GM12878 (cell line): Measurements from ENCODE around the gene CBARP.

Source experiments
- BRCA1 ChIP-seq: IDR thresholded peaks from 2 replicates; pipeline ENCODE4 v1.6.1; 2011; ENCODE audit warnings: low read depth, low read length, improper control_type of control experiment
- ETV6 ChIP-seq, 2 experiments: fragments of 450-650 bp in 1 of 2; IDR thresholded peaks in 1 of 2; conservative IDR thresholded peaks in 1 of 2; 2 replicates each; pipeline ENCODE4 v1.6.1; 2014; ENCODE audit warnings: antibody characterized with exemption in 1 of 2, borderline replicate concordance in 1 of 2, low read depth in 1 of 2, mild to moderate bottlenecking in 1 of 2, moderate library complexity in 1 of 2
- IRF4 ChIP-seq: IDR thresholded peaks from 2 replicates; pipeline ENCODE4 v1.6.1; 2011; ENCODE audit warnings: low read depth, low read length
- NRF1 ChIP-seq: conservative IDR thresholded peaks from 2 replicates; pipeline ENCODE4 v1.6.1; 2011; ENCODE audit warnings: mild to moderate bottlenecking, low read depth, low read length, improper control_type of control experiment
- SIN3A ChIP-seq: IDR thresholded peaks from 2 replicates; pipeline ENCODE4 v1.6.1; 2012; ENCODE audit warnings: low read depth, low read length, improper control_type of control experiment
- SPI1 ChIP-seq: IDR thresholded peaks from 2 replicates; pipeline ENCODE4 v1.6.1; 2011; ENCODE audit warnings: low read depth, mild to moderate bottlenecking, low read length, moderate library complexity, borderline replicate concordance; ENCODE audit not compliant: insufficient read depth
- ZNF207 ChIP-seq: fragments of 450-650 bp; IDR thresholded peaks from 2 replicates; pipeline ENCODE4 v1.6.1; 2014; ENCODE audit warnings: antibody characterized with exemption, mild to moderate bottlenecking, borderline replicate concordance
- TF ChIP-seq, protein P1 (sequence below), 3 experiments: IDR thresholded peaks in 2 of 3; conservative IDR thresholded peaks in 1 of 3; 2 replicates each; pipeline ENCODE4 v1.5.1; 2011; ENCODE audit warnings: low read depth in 3 of 3, low read length in 3 of 3, mild to moderate bottlenecking in 3 of 3, control low read depth in 2 of 3, moderate library complexity in 2 of 3, inconsistent platforms in 1 of 3, mixed read lengths in 1 of 3; ENCODE audit not compliant: control insufficient read depth in 2 of 3, insufficient read depth in 1 of 3; ENCODE audit errors: extremely low read depth in 1 of 3
- TF ChIP-seq, protein P2 (sequence below): IDR thresholded peaks from 2 replicates; pipeline ENCODE4 v1.6.1; 2011; ENCODE audit warnings: low read depth, low read length, improper control_type of control experiment, borderline replicate concordance

DNA sequence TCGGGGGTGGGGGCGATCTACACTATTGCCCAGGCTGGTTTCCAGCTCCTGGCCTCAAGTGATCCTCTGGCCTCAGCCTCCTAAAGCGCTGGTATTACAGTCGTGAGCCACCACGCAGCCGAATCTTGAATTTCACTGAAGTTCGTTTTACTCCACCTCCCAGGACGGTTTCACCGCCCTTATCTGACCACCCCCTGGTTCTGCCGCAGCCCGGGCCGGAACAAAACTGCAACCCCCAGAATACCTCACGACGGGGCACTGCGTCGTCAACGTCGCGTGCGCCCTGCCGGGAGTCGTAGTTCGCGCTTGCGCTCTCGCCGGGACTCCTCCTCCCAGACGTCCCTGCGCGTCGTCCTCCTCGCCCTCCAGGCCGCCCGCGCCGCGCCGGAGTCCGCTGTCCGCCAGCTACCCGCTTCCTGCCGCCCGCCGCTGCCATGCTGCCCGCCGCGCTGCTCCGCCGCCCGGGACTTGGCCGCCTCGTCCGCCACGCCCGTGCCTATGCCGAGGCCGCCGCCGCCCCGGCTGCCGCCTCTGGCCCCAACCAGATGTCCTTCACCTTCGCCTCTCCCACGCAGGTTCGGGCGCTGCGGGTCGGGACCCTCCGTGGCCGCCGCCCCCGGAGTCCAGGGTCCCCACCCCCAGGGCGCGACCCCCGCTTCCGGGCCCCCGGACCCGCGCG, 3.8 kb upstream of the CBARP start, which contains the start of gene ATP5F1D:
- TF ChIP-seq, protein P1, sequence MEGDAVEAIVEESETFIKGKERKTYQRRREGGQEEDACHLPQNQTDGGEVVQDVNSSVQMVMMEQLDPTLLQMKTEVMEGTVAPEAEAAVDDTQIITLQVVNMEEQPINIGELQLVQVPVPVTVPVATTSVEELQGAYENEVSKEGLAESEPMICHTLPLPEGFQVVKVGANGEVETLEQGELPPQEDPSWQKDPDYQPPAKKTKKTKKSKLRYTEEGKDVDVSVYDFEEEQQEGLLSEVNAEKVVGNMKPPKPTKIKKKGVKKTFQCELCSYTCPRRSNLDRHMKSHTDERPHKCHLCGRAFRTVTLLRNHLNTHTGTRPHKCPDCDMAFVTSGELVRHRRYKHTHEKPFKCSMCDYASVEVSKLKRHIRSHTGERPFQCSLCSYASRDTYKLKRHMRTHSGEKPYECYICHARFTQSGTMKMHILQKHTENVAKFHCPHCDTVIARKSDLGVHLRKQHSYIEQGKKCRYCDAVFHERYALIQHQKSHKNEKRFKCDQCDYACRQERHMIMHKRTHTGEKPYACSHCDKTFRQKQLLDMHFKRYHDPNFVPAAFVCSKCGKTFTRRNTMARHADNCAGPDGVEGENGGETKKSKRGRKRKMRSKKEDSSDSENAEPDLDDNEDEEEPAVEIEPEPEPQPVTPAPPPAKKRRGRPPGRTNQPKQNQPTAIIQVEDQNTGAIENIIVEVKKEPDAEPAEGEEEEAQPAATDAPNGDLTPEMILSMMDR (IDR thresholded peaks at IDR 0.05 in 2 of 3, conservative IDR thresholded peaks at IDR 0.05 in 1 of 3; ENCODE audit: control insufficient read depth in 2 of 3, extremely low read depth in 1 of 3, insufficient read depth in 1 of 3, low read depth in 3 of 3, low read length in 3 of 3): no peak
- TF ChIP-seq, protein P2, sequence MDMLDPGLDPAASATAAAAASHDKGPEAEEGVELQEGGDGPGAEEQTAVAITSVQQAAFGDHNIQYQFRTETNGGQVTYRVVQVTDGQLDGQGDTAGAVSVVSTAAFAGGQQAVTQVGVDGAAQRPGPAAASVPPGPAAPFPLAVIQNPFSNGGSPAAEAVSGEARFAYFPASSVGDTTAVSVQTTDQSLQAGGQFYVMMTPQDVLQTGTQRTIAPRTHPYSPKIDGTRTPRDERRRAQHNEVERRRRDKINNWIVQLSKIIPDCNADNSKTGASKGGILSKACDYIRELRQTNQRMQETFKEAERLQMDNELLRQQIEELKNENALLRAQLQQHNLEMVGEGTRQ: no peak
- TF ChIP-seq NRF1 (peak; percentile 51), IRF4 (no peak), ZNF207 (no peak; the same call in 1 of the 2 replicates), ETV6 (conservative IDR thresholded peaks at IDR 0.05 in 1 of 2, IDR thresholded peaks at IDR 0.05 in 1 of 2; ENCODE audit: borderline replicate concordance in 1 of 2, low read depth in 1 of 2) (no peak), SPI1 (no peak), SIN3A (peak; percentile 72; the same call in 1 of the 2 replicates), BRCA1 (no peak)
